ENCODE data around the gene RAB20. TPM values are rescaled to one million over a fixed set of nuclear protein-coding genes. Genes with fewer than 3 reads are reported as not detected.

RAB20 gene
- total RNA-seq, 1 donor from 2014 or later: 10.0 TPM

DNA sequence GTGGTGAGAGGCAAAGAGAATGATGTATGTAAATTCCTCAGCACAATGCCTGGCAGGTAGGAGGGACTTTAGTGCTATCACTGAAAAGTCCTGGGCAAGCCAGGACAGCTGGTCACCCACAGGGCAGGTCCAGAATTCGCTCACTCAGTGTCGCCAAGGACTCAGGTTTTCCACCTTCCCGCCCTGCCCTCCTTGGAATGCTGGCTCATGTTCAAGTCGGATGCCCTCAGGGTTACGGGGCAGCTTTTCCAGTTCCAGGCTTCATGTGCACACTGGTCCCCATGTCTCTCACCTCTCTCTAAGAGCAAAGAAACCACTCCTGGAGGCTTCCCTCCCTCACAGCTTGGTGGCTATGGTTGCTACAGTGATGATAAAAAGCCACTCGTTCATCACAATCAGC is 29.1 kb upstream of the RAB20 start:
- no peak for DNase-seq (ENCODE audit: extremely low spot score, unreplicated experiment)
- no peaks in the 10 kb centered on the region for H3K27me3 Mint-ChIP-seq (ENCODE audit: unreplicated experiment)
- H3K4me1 Mint-ChIP-seq (ENCODE audit: unreplicated experiment): peaks cover 29% of the 10 kb centered on the region
- H3K9me3 Mint-ChIP-seq (ENCODE audit: unreplicated experiment): no peaks in the 10 kb centered on the region
- H3K4me3 Mint-ChIP-seq (ENCODE audit: unreplicated experiment): no peak overlapping the region
- no peaks in the 10 kb centered on the region for H3K36me3 Mint-ChIP-seq (ENCODE audit: unreplicated experiment)
- H3K27ac Mint-ChIP-seq (ENCODE audit: unreplicated experiment): peak overlapping the region; percentile 61
- TF ChIP-seq, protein P1, sequence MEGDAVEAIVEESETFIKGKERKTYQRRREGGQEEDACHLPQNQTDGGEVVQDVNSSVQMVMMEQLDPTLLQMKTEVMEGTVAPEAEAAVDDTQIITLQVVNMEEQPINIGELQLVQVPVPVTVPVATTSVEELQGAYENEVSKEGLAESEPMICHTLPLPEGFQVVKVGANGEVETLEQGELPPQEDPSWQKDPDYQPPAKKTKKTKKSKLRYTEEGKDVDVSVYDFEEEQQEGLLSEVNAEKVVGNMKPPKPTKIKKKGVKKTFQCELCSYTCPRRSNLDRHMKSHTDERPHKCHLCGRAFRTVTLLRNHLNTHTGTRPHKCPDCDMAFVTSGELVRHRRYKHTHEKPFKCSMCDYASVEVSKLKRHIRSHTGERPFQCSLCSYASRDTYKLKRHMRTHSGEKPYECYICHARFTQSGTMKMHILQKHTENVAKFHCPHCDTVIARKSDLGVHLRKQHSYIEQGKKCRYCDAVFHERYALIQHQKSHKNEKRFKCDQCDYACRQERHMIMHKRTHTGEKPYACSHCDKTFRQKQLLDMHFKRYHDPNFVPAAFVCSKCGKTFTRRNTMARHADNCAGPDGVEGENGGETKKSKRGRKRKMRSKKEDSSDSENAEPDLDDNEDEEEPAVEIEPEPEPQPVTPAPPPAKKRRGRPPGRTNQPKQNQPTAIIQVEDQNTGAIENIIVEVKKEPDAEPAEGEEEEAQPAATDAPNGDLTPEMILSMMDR (IDR thresholded peaks at IDR 0.05): no peak

DNA sequence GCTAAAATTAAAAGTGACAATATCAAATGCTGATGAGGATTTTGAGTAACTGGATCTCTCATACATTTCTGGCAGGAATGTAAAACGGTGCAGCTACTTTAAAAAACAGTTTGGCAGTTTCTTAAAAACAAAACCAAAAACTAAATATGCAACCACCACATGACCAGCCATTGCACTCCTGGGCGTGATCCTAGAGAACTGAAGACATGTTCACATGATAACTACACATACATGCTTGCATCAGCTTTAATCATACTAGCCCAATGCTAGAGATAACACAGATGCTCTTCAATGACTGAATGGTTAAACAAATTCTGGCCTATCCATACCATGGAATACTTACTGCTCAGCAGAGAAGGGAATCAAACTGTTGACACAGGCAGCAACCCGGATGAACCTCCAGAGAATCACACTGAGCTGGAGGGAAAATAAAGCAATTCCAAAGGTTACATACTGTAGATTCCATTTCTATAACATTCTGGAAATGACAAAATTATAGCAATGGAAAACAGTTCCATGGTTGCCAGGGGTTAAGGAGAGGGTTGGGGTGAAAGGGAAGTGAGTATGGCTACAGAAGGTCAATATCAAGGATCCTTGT is 28.4 kb upstream of the RAB20 start:
- Mint-ChIP-seq H3K27me3 (ENCODE audit: unreplicated experiment) (no peaks in the 10 kb centered on the region), H3K4me1 (ENCODE audit: unreplicated experiment) (peaks cover 29% of the 10 kb centered on the region), H3K36me3 (ENCODE audit: unreplicated experiment) (no peaks in the 10 kb centered on the region), H3K9me3 (ENCODE audit: unreplicated experiment) (no peaks in the 10 kb centered on the region), H3K27ac (ENCODE audit: unreplicated experiment) (peak overlapping the region; percentile 61), H3K4me3 (ENCODE audit: unreplicated experiment) (no peak overlapping the region)
- DNase-seq (ENCODE audit: extremely low spot score, unreplicated experiment): no peak
- TF ChIP-seq, protein P1 (IDR thresholded peaks at IDR 0.05): no peak

DNA sequence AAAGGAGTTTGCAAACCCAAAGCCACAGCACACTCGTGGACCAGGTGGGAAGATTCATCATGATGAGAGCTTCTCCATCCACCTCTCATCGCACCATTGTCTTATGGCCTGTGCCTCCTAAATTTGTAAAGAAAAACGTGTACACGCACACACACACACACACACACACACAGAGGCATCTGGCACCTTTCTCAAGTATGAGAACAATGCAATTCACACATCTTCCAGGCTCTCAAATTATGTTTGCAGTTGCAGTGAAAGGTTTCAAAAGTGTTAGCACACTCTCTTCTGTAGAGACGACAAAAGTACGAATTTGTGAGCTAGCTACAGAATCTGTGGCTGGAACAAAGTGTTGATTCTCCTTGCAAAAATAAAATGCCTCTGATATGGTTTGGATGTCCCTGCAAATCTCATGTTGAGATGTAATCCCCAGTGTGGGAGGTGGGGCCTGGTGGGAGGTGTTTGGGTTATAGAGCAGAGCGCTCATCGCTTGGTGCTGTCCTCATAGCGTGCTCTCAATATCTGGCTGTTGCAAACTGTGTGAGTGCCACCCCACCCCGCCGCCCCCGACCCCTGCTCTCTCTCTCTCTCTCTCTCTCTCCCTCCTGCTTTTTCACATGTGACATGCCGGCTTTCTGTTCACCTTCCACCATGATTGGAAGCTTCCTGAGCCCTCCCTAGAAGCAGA is 21.8 kb upstream of the RAB20 start:
- peaks cover 2% of the 10 kb centered on the region for H3K36me3 Mint-ChIP-seq (ENCODE audit: unreplicated experiment)
- no peak overlapping the region for H3K27ac Mint-ChIP-seq (ENCODE audit: unreplicated experiment)
- peaks cover 12% of the 10 kb centered on the region for H3K4me1 Mint-ChIP-seq (ENCODE audit: unreplicated experiment)

DNA sequence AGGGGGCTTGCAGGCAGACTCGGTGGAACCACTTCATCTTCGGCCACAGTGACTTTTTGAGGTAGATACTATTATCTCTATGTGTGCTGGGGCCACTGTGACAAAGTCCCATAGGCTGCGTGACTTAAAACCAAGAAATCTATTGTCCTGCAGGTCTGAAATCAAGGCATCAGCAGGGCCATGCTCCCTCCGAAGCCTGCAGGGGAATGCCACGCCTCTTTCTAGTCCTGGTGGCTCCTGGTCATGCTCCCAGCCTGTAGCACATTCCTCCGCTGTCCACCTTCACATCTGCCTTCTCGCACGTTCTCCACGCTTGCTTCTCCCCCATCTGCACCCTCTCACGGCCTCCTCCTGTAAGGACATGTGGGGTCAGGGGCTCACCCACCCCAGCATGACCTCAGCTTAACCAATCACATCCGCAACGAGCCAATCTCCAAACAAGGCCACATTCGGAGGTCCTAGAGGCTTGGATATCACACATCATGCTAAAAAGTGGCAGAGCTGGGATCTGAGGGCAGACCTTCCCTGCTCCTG is 21.0 kb upstream of the RAB20 start:
- Mint-ChIP-seq H3K36me3 (ENCODE audit: unreplicated experiment) (peaks cover 2% of the 10 kb centered on the region), H3K9me3 (ENCODE audit: unreplicated experiment) (no peaks in the 10 kb centered on the region), H3K4me1 (ENCODE audit: unreplicated experiment) (peaks cover 12% of the 10 kb centered on the region), H3K4me3 (ENCODE audit: unreplicated experiment) (no peak overlapping the region), H3K27ac (ENCODE audit: unreplicated experiment) (peak overlapping the region; percentile 67), H3K27me3 (ENCODE audit: unreplicated experiment) (no peaks in the 10 kb centered on the region)
- no peak for DNase-seq (ENCODE audit: extremely low spot score, unreplicated experiment)
- TF ChIP-seq, protein P1 (IDR thresholded peaks at IDR 0.05): no peak

More for the DNA sequence above, 21.8 kb upstream of the RAB20 start:
- Mint-ChIP-seq H3K9me3 (ENCODE audit: unreplicated experiment) (no peaks in the 10 kb centered on the region), H3K27me3 (ENCODE audit: unreplicated experiment) (no peaks in the 10 kb centered on the region), H3K4me3 (ENCODE audit: unreplicated experiment) (no peak overlapping the region)
- DNase-seq (ENCODE audit: extremely low spot score, unreplicated experiment): no peak
- TF ChIP-seq, protein P1 (IDR thresholded peaks at IDR 0.05): no peak

- no peak for DNase-seq (ENCODE audit: extremely low spot score, unreplicated experiment)
- peaks cover 2% of the 10 kb centered on the region for H3K36me3 Mint-ChIP-seq (ENCODE audit: unreplicated experiment)
- no peaks in the 10 kb centered on the region for H3K27me3 Mint-ChIP-seq (ENCODE audit: unreplicated experiment)
- H3K4me3 Mint-ChIP-seq (ENCODE audit: unreplicated experiment): no peak overlapping the region
- TF ChIP-seq, protein P1 (IDR thresholded peaks at IDR 0.05): no peak
- H3K4me1 Mint-ChIP-seq (ENCODE audit: unreplicated experiment): peaks cover 12% of the 10 kb centered on the region
- H3K9me3 Mint-ChIP-seq (ENCODE audit: unreplicated experiment): no peaks in the 10 kb centered on the region
- H3K27ac Mint-ChIP-seq (ENCODE audit: unreplicated experiment): peak overlapping the region; percentile 93
Observed at GRCh38 chr13:110581506-110582185, 20.1 kb upstream of the RAB20 start.
